WTC11 (cell line): ENCODE data around the gene THSD7B. TPM values are rescaled to one million over a fixed set of nuclear protein-coding genes. Genes with fewer than 3 reads are reported as not detected.

Experiments used
- ATAC-seq: fragments of 200-7000 bp; cut with Tn5 transposase; 2 replicates; pipeline ENCODE4 v1.10.0; 2021; ENCODE audit warnings: mild to moderate bottlenecking, moderate library complexity
- CTCF ChIA-PET: fragments of 300-600 bp; sonication (Branson Sonifier 250); formaldehyde crosslinking; loops from one replicate; lab custom pipeline; 2021; ENCODE audit warnings: antibody characterized with exemption; lab: Charles Lee
- POLR2A ChIA-PET: fragments of 350-600 bp; sonication (Branson Sonifier 250); formaldehyde crosslinking; loops from one replicate; lab custom pipeline; 2021; ENCODE audit warnings: antibody characterized with exemption; lab: Charles Lee
- DNase-seq: peaks from one replicate; pipeline ENCODE4 v3.0.0; 2021; ENCODE audit warnings: low spot score
- H3K27ac Mint-ChIP-seq: 2 replicates; pipeline ENCODE4 v1.8.0; 2021; ENCODE audit warnings: mixed read lengths
- H3K27me3 Mint-ChIP-seq: 2 replicates; pipeline ENCODE4 v1.8.0; 2021; ENCODE audit warnings: low read depth, mild to moderate bottlenecking, moderate library complexity, mixed read lengths
- H3K36me3 Mint-ChIP-seq: 2 replicates; pipeline ENCODE4 v1.8.0; 2021; ENCODE audit warnings: mixed read lengths
- H3K4me1 Mint-ChIP-seq: 2 replicates; pipeline ENCODE4 v1.8.0; 2022; ENCODE audit warnings: mixed read lengths
- H3K4me3 Mint-ChIP-seq: 2 replicates; pipeline ENCODE4 v1.8.0; 2021; ENCODE audit warnings: mild to moderate bottlenecking, moderate library complexity, mixed read lengths
- H3K9me3 Mint-ChIP-seq: 2 replicates; pipeline ENCODE4 v1.8.0; 2021; ENCODE audit warnings: mixed read lengths
- CREM ChIP-seq: sonication (generic); formaldehyde crosslinking; IDR thresholded peaks from 2 replicates; pipeline ENCODE4 v1.8.1; 2022; ENCODE audit warnings: mild to moderate bottlenecking, missing genetic modification reagents, moderate library complexity
- FOXJ3 ChIP-seq: sonication (generic); formaldehyde crosslinking; IDR thresholded peaks from 2 replicates; pipeline ENCODE4 v1.9.0; 2021; ENCODE audit warnings: missing genetic modification reagents, mild to moderate bottlenecking, borderline replicate concordance
- GRHL2 ChIP-seq: fragments of 250-450 bp; sonication (Bioruptor Pico); IDR thresholded peaks from 2 replicates; pipeline ENCODE4 v1.8.0; 2022; ENCODE audit warnings: mild to moderate bottlenecking, moderate library complexity; ENCODE audit not compliant: insufficient replicate concordance, severe bottlenecking
- NR2C2 ChIP-seq: sonication (generic); formaldehyde crosslinking; IDR thresholded peaks from 2 replicates; pipeline ENCODE4 v1.8.0; 2022; ENCODE audit warnings: mild to moderate bottlenecking, missing genetic modification reagents
- OVOL2 ChIP-seq: fragments of 250-450 bp; sonication (Bioruptor Pico); IDR thresholded peaks from 2 replicates; pipeline ENCODE4 v1.9.0; 2021; ENCODE audit warnings: mild to moderate bottlenecking, borderline replicate concordance
- PRRX2 ChIP-seq: fragments of 250-450 bp; sonication (Bioruptor Pico); IDR thresholded peaks from 2 replicates; pipeline ENCODE4 v1.8.0; 2021; ENCODE audit warnings: mild to moderate bottlenecking
- SMAD3 ChIP-seq: sonication (generic); formaldehyde crosslinking; IDR thresholded peaks from 2 replicates; pipeline ENCODE4 v1.8.0; 2022; ENCODE audit warnings: missing genetic modification reagents, mild to moderate bottlenecking, borderline replicate concordance
- SMAD4 ChIP-seq: sonication (generic); formaldehyde crosslinking; IDR thresholded peaks from 2 replicates; pipeline ENCODE4 v1.8.0; 2022; ENCODE audit warnings: mild to moderate bottlenecking, missing genetic modification reagents
- ZNF138 ChIP-seq: sonication (generic); formaldehyde crosslinking; conservative IDR thresholded peaks from 2 replicates; pipeline ENCODE4 v1.8.1; 2022; ENCODE audit warnings: mild to moderate bottlenecking, moderate library complexity, missing genetic modification reagents
- ZNF416 ChIP-seq: fragments of 250-450 bp; sonication (Bioruptor Pico); IDR thresholded peaks from 2 replicates; pipeline ENCODE4 v1.9.0; 2021; ENCODE audit warnings: mild to moderate bottlenecking, inconsistent platforms
- total RNA-seq: library from RNA; stranded (reverse); gene quantifications from 3 replicates; pipeline ENCODE4 v1.2.3, GENCODE V29; 2021
- TF ChIP-seq, protein P1 (sequence below): sonication (generic); formaldehyde crosslinking; IDR thresholded peaks from 2 replicates; pipeline ENCODE4 v1.8.1; 2023; ENCODE audit warnings: mild to moderate bottlenecking, moderate library complexity, missing genetic modification reagents
- TF ChIP-seq, protein P2 (sequence below): sonication (generic); formaldehyde crosslinking; IDR thresholded peaks from 2 replicates; pipeline ENCODE4 v1.8.0; 2023; ENCODE audit warnings: missing genetic modification reagents
- TF ChIP-seq, protein P3 (sequence below): sonication (generic); formaldehyde crosslinking; IDR thresholded peaks from 2 replicates; pipeline ENCODE4 v1.8.0; 2022; ENCODE audit warnings: missing genetic modification reagents
- TF ChIP-seq, protein P4 (sequence below): sonication (generic); formaldehyde crosslinking; IDR thresholded peaks from 2 replicates; pipeline ENCODE4 v1.8.0; 2023; ENCODE audit warnings: missing genetic modification reagents, mild to moderate bottlenecking, borderline replicate concordance

Gene THSD7B
- total RNA-seq, 1 experiment from 2014 or later = 2.9 TPM

GRCh38 chr2:137123226-137123625, 357.9 kb downstream of the THSD7B start:
- CTCF ChIA-PET = no interaction called here
- H3K4me1 Mint-ChIP-seq = no peaks in the 10 kb centered on the region
- ATAC-seq = no peak; the same call in 1 of the 2 replicates
- no peak overlapping the region for H3K4me3 Mint-ChIP-seq
- DNase-seq = no peak
- no peaks in the 10 kb centered on the region for H3K27me3 Mint-ChIP-seq
- POLR2A ChIA-PET = no interaction called here
- H3K9me3 Mint-ChIP-seq = no peaks in the 10 kb centered on the region
- TF ChIP-seq SMAD4 (no peak), FOXJ3 (CRISPR knock-in tag) (no peak), PRRX2 (CRISPR knock-in tag) (no peak), OVOL2 (CRISPR knock-in tag) (no peak), CREM (CRISPR knock-in tag) (no peak), ZNF416 (CRISPR knock-in tag) (no peak), NR2C2 (CRISPR knock-in tag) (no peak), GRHL2 (CRISPR knock-in tag) (no peak)
- TF ChIP-seq, protein P1, sequence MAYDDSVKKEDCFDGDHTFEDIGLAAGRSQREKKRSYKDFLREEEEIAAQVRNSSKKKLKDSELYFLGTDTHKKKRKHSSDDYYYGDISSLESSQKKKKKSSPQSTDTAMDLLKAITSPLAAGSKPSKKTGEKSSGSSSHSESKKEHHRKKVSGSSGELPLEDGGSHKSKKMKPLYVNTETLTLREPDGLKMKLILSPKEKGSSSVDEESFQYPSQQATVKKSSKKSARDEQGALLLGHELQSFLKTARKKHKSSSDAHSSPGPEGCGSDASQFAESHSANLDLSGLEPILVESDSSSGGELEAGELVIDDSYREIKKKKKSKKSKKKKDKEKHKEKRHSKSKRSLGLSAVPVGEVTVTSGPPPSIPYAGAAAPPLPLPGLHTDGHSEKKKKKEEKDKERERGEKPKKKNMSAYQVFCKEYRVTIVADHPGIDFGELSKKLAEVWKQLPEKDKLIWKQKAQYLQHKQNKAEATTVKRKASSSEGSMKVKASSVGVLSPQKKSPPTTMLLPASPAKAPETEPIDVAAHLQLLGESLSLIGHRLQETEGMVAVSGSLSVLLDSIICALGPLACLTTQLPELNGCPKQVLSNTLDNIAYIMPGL (CRISPR knock-in tag) = no peak
- TF ChIP-seq, protein P2, sequence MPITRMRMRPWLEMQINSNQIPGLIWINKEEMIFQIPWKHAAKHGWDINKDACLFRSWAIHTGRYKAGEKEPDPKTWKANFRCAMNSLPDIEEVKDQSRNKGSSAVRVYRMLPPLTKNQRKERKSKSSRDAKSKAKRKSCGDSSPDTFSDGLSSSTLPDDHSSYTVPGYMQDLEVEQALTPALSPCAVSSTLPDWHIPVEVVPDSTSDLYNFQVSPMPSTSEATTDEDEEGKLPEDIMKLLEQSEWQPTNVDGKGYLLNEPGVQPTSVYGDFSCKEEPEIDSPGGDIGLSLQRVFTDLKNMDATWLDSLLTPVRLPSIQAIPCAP (CRISPR knock-in tag) = no peak
- TF ChIP-seq, protein P3, sequence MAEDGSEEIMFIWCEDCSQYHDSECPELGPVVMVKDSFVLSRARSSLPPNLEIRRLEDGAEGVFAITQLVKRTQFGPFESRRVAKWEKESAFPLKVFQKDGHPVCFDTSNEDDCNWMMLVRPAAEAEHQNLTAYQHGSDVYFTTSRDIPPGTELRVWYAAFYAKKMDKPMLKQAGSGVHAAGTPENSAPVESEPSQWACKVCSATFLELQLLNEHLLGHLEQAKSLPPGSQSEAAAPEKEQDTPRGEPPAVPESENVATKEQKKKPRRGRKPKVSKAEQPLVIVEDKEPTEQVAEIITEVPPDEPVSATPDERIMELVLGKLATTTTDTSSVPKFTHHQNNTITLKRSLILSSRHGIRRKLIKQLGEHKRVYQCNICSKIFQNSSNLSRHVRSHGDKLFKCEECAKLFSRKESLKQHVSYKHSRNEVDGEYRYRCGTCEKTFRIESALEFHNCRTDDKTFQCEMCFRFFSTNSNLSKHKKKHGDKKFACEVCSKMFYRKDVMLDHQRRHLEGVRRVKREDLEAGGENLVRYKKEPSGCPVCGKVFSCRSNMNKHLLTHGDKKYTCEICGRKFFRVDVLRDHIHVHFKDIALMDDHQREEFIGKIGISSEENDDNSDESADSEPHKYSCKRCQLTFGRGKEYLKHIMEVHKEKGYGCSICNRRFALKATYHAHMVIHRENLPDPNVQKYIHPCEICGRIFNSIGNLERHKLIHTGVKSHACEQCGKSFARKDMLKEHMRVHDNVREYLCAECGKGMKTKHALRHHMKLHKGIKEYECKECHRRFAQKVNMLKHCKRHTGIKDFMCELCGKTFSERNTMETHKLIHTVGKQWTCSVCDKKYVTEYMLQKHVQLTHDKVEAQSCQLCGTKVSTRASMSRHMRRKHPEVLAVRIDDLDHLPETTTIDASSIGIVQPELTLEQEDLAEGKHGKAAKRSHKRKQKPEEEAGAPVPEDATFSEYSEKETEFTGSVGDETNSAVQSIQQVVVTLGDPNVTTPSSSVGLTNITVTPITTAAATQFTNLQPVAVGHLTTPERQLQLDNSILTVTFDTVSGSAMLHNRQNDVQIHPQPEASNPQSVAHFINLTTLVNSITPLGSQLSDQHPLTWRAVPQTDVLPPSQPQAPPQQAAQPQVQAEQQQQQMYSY (CRISPR knock-in tag) = no peak
- TF ChIP-seq, protein P4, sequence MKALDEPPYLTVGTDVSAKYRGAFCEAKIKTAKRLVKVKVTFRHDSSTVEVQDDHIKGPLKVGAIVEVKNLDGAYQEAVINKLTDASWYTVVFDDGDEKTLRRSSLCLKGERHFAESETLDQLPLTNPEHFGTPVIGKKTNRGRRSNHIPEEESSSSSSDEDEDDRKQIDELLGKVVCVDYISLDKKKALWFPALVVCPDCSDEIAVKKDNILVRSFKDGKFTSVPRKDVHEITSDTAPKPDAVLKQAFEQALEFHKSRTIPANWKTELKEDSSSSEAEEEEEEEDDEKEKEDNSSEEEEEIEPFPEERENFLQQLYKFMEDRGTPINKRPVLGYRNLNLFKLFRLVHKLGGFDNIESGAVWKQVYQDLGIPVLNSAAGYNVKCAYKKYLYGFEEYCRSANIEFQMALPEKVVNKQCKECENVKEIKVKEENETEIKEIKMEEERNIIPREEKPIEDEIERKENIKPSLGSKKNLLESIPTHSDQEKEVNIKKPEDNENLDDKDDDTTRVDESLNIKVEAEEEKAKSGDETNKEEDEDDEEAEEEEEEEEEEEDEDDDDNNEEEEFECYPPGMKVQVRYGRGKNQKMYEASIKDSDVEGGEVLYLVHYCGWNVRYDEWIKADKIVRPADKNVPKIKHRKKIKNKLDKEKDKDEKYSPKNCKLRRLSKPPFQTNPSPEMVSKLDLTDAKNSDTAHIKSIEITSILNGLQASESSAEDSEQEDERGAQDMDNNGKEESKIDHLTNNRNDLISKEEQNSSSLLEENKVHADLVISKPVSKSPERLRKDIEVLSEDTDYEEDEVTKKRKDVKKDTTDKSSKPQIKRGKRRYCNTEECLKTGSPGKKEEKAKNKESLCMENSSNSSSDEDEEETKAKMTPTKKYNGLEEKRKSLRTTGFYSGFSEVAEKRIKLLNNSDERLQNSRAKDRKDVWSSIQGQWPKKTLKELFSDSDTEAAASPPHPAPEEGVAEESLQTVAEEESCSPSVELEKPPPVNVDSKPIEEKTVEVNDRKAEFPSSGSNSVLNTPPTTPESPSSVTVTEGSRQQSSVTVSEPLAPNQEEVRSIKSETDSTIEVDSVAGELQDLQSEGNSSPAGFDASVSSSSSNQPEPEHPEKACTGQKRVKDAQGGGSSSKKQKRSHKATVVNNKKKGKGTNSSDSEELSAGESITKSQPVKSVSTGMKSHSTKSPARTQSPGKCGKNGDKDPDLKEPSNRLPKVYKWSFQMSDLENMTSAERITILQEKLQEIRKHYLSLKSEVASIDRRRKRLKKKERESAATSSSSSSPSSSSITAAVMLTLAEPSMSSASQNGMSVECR (CRISPR knock-in tag) = no peak
- no peak overlapping the region for H3K27ac Mint-ChIP-seq
- H3K36me3 Mint-ChIP-seq = no peaks in the 10 kb centered on the region

DNA sequence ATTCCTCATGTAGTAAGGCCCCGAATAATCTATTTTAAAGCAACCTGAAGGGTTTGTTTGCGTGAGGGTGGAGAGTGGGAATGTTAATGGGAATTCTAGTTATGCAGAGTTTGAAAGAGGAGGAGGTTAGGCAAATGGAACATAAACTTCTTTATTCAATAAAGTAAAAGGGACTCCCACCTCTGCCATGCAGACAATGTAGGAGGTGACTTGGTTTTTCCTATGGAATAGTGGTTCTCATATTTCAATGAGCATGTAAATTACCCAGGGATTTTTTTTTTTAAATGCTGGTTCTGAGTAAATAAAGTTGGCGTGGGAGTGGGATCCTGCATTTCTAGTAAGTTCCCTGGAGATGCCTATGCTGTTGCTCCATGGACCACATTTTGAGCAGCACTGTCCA, 367.9 kb downstream of the THSD7B start:
- DNase-seq (no peak), ATAC-seq (no peak; the same call in 1 of the 2 replicates)
- ChIA-PET CTCF (no interaction called here), POLR2A (no interaction called here)
- TF ChIP-seq SMAD3 (CRISPR knock-in tag) (no peak), ZNF416 (CRISPR knock-in tag) (no peak), ZNF138 (CRISPR knock-in tag) (no peak)
- H3K27ac Mint-ChIP-seq = peak overlapping the region; percentile 23; the same call in 1 of the 2 replicates
- H3K27me3 Mint-ChIP-seq = no peaks in the 10 kb centered on the region
- peaks cover 8% of the 10 kb centered on the region; the same call in 1 of the 2 replicates for H3K36me3 Mint-ChIP-seq
- H3K4me3 Mint-ChIP-seq = no peak overlapping the region
- peaks cover 10% of the 10 kb centered on the region for H3K4me1 Mint-ChIP-seq
- H3K9me3 Mint-ChIP-seq = peaks cover 11% of the 10 kb centered on the region
